ENCODE measurements around the gene TTLL3.

GRCh38 chr3:9767418-9767817 lies 42.6 kb upstream of the TTLL3 start:
- TF ChIP-seq CTCF (IDR thresholded peaks at IDR 0.05; ENCODE audit: insufficient read depth, low read length, poor library complexity, severe bottlenecking) (no peak), EZH2phosphoT487 (conservative IDR thresholded peaks at IDR 0.05; ENCODE audit: low read length) (no peak)

All from SU-DHL-6 (cell line).